Endodermal cell (in vitro differentiated cells): ENCODE measurements around the gene TCF12. TPM values are rescaled to one million over a fixed set of nuclear protein-coding genes. Genes with fewer than 3 reads are reported as not detected.

Source experiments
- DNase-seq: peaks from one replicate; pipeline ENCODE4 v3.0.0-alpha.2; 2017
- H3K27ac ChIP-seq: 2 replicates; pipeline ENCODE4 v1.5.1; 2013; ENCODE audit warnings: mild to moderate bottlenecking, low read depth, low read length, moderate library complexity
- H3K27me3 ChIP-seq: 2 replicates; pipeline ENCODE4 v1.6.1; 2013; ENCODE audit warnings: mild to moderate bottlenecking, low read length, moderate library complexity; ENCODE audit not compliant: insufficient read depth, control insufficient read depth, poor library complexity, severe bottlenecking
- H3K36me3 ChIP-seq: 2 replicates; pipeline ENCODE4 v1.7.0; 2013; ENCODE audit warnings: mild to moderate bottlenecking, low read length, moderate library complexity; ENCODE audit not compliant: control insufficient read depth, insufficient read depth
- H3K4me1 ChIP-seq: one replicate; pipeline ENCODE4 v1.7.0; 2013; ENCODE audit warnings: low read length; ENCODE audit not compliant: control insufficient read depth, insufficient read depth
- H3K4me3 ChIP-seq: 2 replicates; pipeline ENCODE4 v1.5.1; 2013; ENCODE audit warnings: mild to moderate bottlenecking, low read length, moderate library complexity
- H3K9ac ChIP-seq: 2 replicates; pipeline ENCODE4 v1.6.1; 2013; ENCODE audit warnings: mild to moderate bottlenecking, low read length, moderate library complexity; ENCODE audit not compliant: poor library complexity, severe bottlenecking; ENCODE audit errors: extremely low read depth
- H3K9me3 ChIP-seq: 2 replicates; pipeline ENCODE4 v1.6.1; 2013; ENCODE audit warnings: mild to moderate bottlenecking, low read length, moderate library complexity; ENCODE audit not compliant: control insufficient read depth
- H3K27ac Mint-ChIP-seq: 2 replicates; pipeline ENCODE4 v1.8.0; 2020; ENCODE audit warnings: mixed read lengths
- H3K27me3 Mint-ChIP-seq: 2 replicates; pipeline ENCODE4 v1.8.0; 2021; ENCODE audit warnings: mild to moderate bottlenecking, mixed read lengths; ENCODE audit not compliant: insufficient read depth
- H3K36me3 Mint-ChIP-seq: 2 replicates; pipeline ENCODE4 v1.8.0; 2020; ENCODE audit warnings: low read depth, mixed read lengths
- H3K4me1 Mint-ChIP-seq: 2 replicates; pipeline ENCODE4 v1.8.0; 2020; ENCODE audit warnings: mixed read lengths
- H3K4me3 Mint-ChIP-seq: 2 replicates; pipeline ENCODE4 v1.8.0; 2020; ENCODE audit warnings: mild to moderate bottlenecking, moderate library complexity, mixed read lengths
- H3K9me3 Mint-ChIP-seq: 2 replicates; pipeline ENCODE4 v1.8.0; 2020; ENCODE audit warnings: mild to moderate bottlenecking, mixed read lengths
- WGBS, 2 experiments: methylation state at CpG; one replicate each; pipeline versions ENCODE4 v1.1.5 to v1.1.7; 2013; ENCODE audit warnings: missing lambda C conversion rate in 2 of 2, mixed read lengths in 1 of 2; ENCODE audit not compliant: insufficient coverage in 1 of 2, insufficient read length in 1 of 2; 5-methylcytosine and 5-hydroxymethylcytosine counted together
- total RNA-seq, 2 donors: library from RNA; stranded (reverse); fragmentation: NEBNext Ultra II Directional in 1 of 2; extraction: Animal tissue kit (Norgen Biotek cat#: 25700) in 1 of 2; gene quantifications; 2 replicates in 1 of 2; 3 replicates in 1 of 2; pipeline ENCODE4 v1.2.1, GENCODE V29; 2021
- TF ChIP-seq, protein P1 (sequence below): fragments of 200-600 bp; sonication (generic); conservative IDR thresholded peaks from 2 replicates; pipeline ENCODE4 v1.5.0; 2021; ENCODE audit warnings: antibody characterized with exemption, mild to moderate bottlenecking

The TCF12 gene
- total RNA-seq, 2 donors from 2014 or later: 103 to 121 TPM

DNA sequence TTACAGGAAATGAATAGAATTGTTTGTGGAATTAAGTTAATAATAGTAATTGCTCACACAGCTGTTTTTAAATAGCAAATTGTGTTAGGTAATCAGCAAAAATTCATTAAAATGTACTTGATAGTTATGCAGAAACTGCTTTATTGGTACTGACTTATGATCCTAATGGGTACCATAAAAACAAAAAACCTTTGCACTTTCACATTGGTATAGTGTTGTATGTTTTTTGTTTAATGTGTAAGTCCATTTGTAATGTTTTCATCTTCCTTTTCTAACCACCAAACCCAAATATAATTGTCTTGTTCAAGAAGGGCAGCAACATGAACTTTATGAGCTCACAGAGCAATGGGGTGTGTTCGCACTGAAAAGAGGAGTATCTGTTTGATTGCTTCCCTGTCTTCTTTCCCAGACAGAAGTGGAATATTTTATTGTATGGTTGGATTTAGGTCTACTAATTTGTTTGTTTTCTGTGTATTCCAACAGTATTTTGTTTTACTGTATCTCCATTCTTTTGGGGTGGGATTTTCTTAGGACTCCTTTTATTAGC is 135.8 kb downstream of the TCF12 start:
- WGBS, 2 experiments: 83 to 95% methylated on average over 1 of the region's 1 CpG
- Histone ChIP-seq H3K9me3 (no peaks in the 10 kb centered on the region), H3K9ac (no peak overlapping the region), H3K27ac (no peak overlapping the region), H3K36me3 (no peaks in the 10 kb centered on the region), H3K4me3 (no peak overlapping the region), H3K4me1 (peaks cover 5% of the 10 kb centered on the region), H3K27me3 (no peaks in the 10 kb centered on the region)
- Mint-ChIP-seq H3K4me3 (no peak overlapping the region), H3K4me1 (peaks cover 45% of the 10 kb centered on the region), H3K9me3 (no peaks in the 10 kb centered on the region), H3K36me3 (no peaks in the 10 kb centered on the region), H3K27ac (no peak overlapping the region), H3K27me3 (no peaks in the 10 kb centered on the region)
- DNase-seq: no peak
- TF ChIP-seq, protein P1, sequence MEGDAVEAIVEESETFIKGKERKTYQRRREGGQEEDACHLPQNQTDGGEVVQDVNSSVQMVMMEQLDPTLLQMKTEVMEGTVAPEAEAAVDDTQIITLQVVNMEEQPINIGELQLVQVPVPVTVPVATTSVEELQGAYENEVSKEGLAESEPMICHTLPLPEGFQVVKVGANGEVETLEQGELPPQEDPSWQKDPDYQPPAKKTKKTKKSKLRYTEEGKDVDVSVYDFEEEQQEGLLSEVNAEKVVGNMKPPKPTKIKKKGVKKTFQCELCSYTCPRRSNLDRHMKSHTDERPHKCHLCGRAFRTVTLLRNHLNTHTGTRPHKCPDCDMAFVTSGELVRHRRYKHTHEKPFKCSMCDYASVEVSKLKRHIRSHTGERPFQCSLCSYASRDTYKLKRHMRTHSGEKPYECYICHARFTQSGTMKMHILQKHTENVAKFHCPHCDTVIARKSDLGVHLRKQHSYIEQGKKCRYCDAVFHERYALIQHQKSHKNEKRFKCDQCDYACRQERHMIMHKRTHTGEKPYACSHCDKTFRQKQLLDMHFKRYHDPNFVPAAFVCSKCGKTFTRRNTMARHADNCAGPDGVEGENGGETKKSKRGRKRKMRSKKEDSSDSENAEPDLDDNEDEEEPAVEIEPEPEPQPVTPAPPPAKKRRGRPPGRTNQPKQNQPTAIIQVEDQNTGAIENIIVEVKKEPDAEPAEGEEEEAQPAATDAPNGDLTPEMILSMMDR: no peak

DNA sequence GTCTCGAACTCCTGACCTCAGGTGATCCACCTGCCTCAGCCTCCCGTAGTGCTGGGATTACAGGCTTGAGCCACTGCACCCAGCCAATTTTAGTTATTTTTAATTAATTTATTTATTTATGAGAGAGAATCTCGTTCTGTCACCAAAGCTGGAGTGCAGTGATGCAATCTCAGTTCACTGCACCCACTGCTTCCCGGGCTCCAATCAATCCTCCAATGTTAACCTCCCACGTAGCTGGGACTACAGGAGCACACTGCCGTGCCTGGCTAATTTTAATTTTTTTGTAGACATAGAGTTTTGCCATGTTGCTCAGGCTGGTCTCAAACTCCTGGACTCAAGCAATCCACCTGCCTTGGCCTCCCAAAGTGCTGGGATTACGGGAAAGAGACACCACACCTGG is 137.9 kb downstream of the TCF12 start:
- Histone ChIP-seq H3K4me1 (peaks cover 5% of the 10 kb centered on the region), H3K4me3 (no peak overlapping the region), H3K27me3 (no peaks in the 10 kb centered on the region), H3K36me3 (no peaks in the 10 kb centered on the region), H3K9me3 (no peaks in the 10 kb centered on the region), H3K9ac (no peak overlapping the region), H3K27ac (no peak overlapping the region)
- Mint-ChIP-seq H3K9me3 (no peaks in the 10 kb centered on the region), H3K4me3 (no peak overlapping the region), H3K4me1 (peaks cover 44% of the 10 kb centered on the region), H3K36me3 (no peaks in the 10 kb centered on the region), H3K27ac (no peak overlapping the region), H3K27me3 (no peaks in the 10 kb centered on the region)
- TF ChIP-seq, protein P1: no peak
- no peak for DNase-seq
- WGBS, 2 experiments: 93 to 97% methylated on average over 4 to 7 of the region's 7 CpGs

DNA sequence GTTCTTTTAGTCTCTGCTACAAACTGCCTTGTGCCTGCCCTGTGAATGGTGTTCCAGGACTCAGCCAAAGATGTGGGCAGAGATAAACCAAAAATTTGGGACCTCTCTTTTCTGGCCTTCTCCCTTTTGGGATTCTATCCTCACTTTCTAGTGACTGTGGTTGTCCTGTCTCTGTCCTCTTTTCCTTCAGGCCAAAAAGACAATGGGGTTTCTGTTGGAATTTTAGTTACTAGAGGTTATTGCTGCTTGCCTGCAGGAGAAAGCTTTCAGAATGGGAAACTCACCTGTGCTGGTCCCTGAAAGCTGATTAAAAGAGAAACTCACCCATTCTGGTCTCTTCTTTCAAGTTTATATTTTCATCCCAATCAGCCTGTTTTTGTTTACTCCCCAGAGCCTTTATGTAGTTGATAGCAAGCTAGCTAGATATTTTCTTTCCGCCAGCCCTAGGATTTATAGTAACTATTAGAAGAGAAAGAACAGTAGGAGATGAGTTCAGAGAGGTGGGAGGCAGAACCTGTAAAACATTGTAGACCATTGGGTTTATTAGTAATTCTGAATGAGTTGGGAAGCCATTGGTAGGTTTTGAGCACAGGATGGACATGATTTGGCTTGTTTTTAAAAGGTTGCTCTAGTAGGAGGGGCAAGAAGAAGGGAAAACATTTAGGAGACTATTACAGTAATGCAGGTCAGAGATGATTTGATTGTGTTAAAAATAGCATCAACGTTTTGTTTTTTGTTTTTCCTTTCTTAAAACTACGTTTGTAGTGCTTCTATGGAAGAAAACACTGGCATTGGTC is 138.9 kb downstream of the TCF12 start:
- no peak overlapping the region for H3K4me3 ChIP-seq
- Mint-ChIP-seq H3K4me3 (no peak overlapping the region), H3K9me3 (no peaks in the 10 kb centered on the region), H3K4me1 (peaks cover 39% of the 10 kb centered on the region), H3K27ac (peak overlapping the region; percentile 78), H3K36me3 (no peaks in the 10 kb centered on the region), H3K27me3 (no peaks in the 10 kb centered on the region)
- no peaks in the 10 kb centered on the region for H3K27me3 ChIP-seq
- WGBS, 2 experiments: 88 to 96% methylated on average over 3 of the region's 3 CpGs
- no peak overlapping the region for H3K27ac ChIP-seq
- no peak for DNase-seq
- H3K4me1 ChIP-seq: peaks cover 5% of the 10 kb centered on the region
- no peaks in the 10 kb centered on the region for H3K9me3 ChIP-seq
- no peaks in the 10 kb centered on the region for H3K36me3 ChIP-seq
- TF ChIP-seq, protein P1: no peak
- H3K9ac ChIP-seq: no peak overlapping the region
